ENCODE data around the gene FRMD4A. TPM values are rescaled to one million over a fixed set of nuclear protein-coding genes. Genes with fewer than 3 reads are reported as not detected.

Gene FRMD4A
- total RNA-seq, 1 experiment from 2014 or later: 60.8 TPM

GRCh38 chr10:13632440-13632839 lies 698.3 kb downstream of the FRMD4A start:
- DNase-seq (ENCODE audit: low read depth): no peak

- no peak for DNase-seq (ENCODE audit: low read depth)
Measured at GRCh38 chr10:13631594-13631993, 699.1 kb downstream of the FRMD4A start.

- DNase-seq (ENCODE audit: low read depth): no peak
Measured at GRCh38 chr10:13630231-13630630, 700.5 kb downstream of the FRMD4A start.

- no peak for DNase-seq (ENCODE audit: low read depth)
Measured at GRCh38 chr10:13629116-13629515, 701.6 kb downstream of the FRMD4A start.

GRCh38 chr10:13628661-13629060 lies 702.1 kb downstream of the FRMD4A start:
- DNase-seq (ENCODE audit: low read depth): no peak

GRCh38 chr10:13627459-13628310 lies 703.0 kb downstream of the FRMD4A start:
- DNase-seq (ENCODE audit: low read depth): no peak

- no peak for DNase-seq (ENCODE audit: low read depth)
Measured at GRCh38 chr10:13624630-13625029, 706.1 kb downstream of the FRMD4A start.

GRCh38 chr10:13621931-13622330 lies 708.8 kb downstream of the FRMD4A start:
- no peak for DNase-seq (ENCODE audit: low read depth)

GRCh38 chr10:13617116-13617515 lies 713.6 kb downstream of the FRMD4A start:
- DNase-seq (ENCODE audit: low read depth): no peak

- no peak for DNase-seq (ENCODE audit: low read depth)
Measured at GRCh38 chr10:13615650-13616300, 714.9 kb downstream of the FRMD4A start.

GRCh38 chr10:13614530-13615332 lies 716.0 kb downstream of the FRMD4A start:
- no peak for DNase-seq (ENCODE audit: low read depth)

- DNase-seq (ENCODE audit: low read depth): no peak
Measured at GRCh38 chr10:13613519-13613918, 717.2 kb downstream of the FRMD4A start.

GRCh38 chr10:13612654-13613373 lies 717.9 kb downstream of the FRMD4A start:
- no peak for DNase-seq (ENCODE audit: low read depth)

GRCh38 chr10:13608246-13608853 lies 722.4 kb downstream of the FRMD4A start:
- DNase-seq (ENCODE audit: low read depth): no peak

GRCh38 chr10:13604357-13605040 lies 726.2 kb downstream of the FRMD4A start:
- no peak for DNase-seq (ENCODE audit: low read depth)

GRCh38 chr10:13597909-13598308 lies 732.8 kb downstream of the FRMD4A start:
- DNase-seq (ENCODE audit: low read depth): no peak

- no peak for DNase-seq (ENCODE audit: low read depth)
Measured at GRCh38 chr10:13594641-13595040, 736.1 kb downstream of the FRMD4A start.
